K562 (cell line): ENCODE data around the gene ST3GAL3. TPM values are rescaled to one million over a fixed set of nuclear protein-coding genes. Genes with fewer than 3 reads are reported as not detected.

Source experiments
- BMI1 ChIP-seq: fragments of 150-350 bp; IDR thresholded peaks from 2 replicates; pipeline ENCODE4 v1.6.1; 2014; ENCODE audit warnings: low read length
- CBFB ChIP-seq: sonication (generic); formaldehyde crosslinking; IDR thresholded peaks from 2 replicates; pipeline ENCODE4 v1.4.0; 2020; ENCODE audit warnings: mild to moderate bottlenecking, missing genetic modification reagents
- COPS2 ChIP-seq: fragments of 450-650 bp; conservative IDR thresholded peaks from 2 replicates; pipeline ENCODE4 v1.6.1; 2016; ENCODE audit warnings: mild to moderate bottlenecking, moderate library complexity
- GATA2 ChIP-seq: sonication (generic); formaldehyde crosslinking; IDR thresholded peaks from 2 replicates; pipeline ENCODE4 v1.4.0; 2020; ENCODE audit warnings: mild to moderate bottlenecking, missing genetic modification reagents
- KLF10 ChIP-seq: fragments of 250-450 bp; sonication (Bioruptor Pico); IDR thresholded peaks from 2 replicates; pipeline ENCODE4 v1.6.1; 2021; ENCODE audit warnings: matching md5 sums
- L3MBTL2 ChIP-seq: fragments of 450-650 bp; IDR thresholded peaks from 2 replicates; pipeline ENCODE4 v1.6.1; 2016; ENCODE audit warnings: mild to moderate bottlenecking, moderate library complexity
- NR2F6 ChIP-seq: fragments of 450-650 bp; formaldehyde crosslinking; IDR thresholded peaks from 2 replicates; pipeline ENCODE4 v1.4.0; 2020; ENCODE audit warnings: mild to moderate bottlenecking
- POLR2H ChIP-seq: IDR thresholded peaks from 2 replicates; pipeline ENCODE4 v1.6.1; 2016; ENCODE audit warnings: missing genetic modification characterization, low read depth, mild to moderate bottlenecking, control low read depth, missing compliant biosample characterization, moderate library complexity
- RCOR1 ChIP-seq, 2 experiments: IDR thresholded peaks; 2 replicates each; pipeline ENCODE4 v1.6.1; 2012; ENCODE audit warnings: low read depth in 2 of 2, low read length in 2 of 2, borderline replicate concordance in 1 of 2, improper control_type of control experiment in 1 of 2
- TEAD4 ChIP-seq, 2 experiments: sonication (generic) in 1 of 2; formaldehyde crosslinking in 1 of 2; IDR thresholded peaks; 2 replicates each; pipeline versions ENCODE4 v1.6.1 to v1.8.0; 2012 to 2022; ENCODE audit warnings: borderline replicate concordance in 1 of 2, inconsistent platforms in 1 of 2, low read length in 1 of 2, mild to moderate bottlenecking in 1 of 2, missing genetic modification reagents in 1 of 2
- ZBTB17 ChIP-seq: fragments of 450-650 bp; formaldehyde crosslinking; IDR thresholded peaks from 2 replicates; pipeline ENCODE4 v1.4.0; 2020; ENCODE audit warnings: mild to moderate bottlenecking
- ZNF124 ChIP-seq: sonication (generic); formaldehyde crosslinking; IDR thresholded peaks from 2 replicates; pipeline ENCODE4 v1.8.1; 2022; ENCODE audit warnings: missing genetic modification reagents
- polyA plus RNA-seq, 8 experiments: library from polyadenylated mRNA; depleted of rRNA in 4 of 8; stranded (reverse) in 5 of 8; unstranded in 3 of 8; fragments of >200 nt; fragmentation: Nextera tagmentation in 2 of 8; fragmentation: Illumina TruSeq in 1 of 8; extraction: Ambion mirVana in 2 of 8; extraction: Trizol in 1 of 8; gene quantifications; 2 replicates each; pipeline versions ENCODE4 v1.2.1 to v1.2.3, GENCODE V29; 2011 to 2014; ENCODE audit warnings: inconsistent platforms in 1 of 8, missing spikeins in 1 of 8
- total RNA-seq, 7 experiments: library from RNA; depleted of rRNA in 6 of 7; stranded (reverse); fragments of >200 nt in 6 of 7; fragmentation: Illumina TruSeq in 2 of 7; extraction: Trizol in 2 of 7; gene quantifications; 2 replicates each; pipeline versions ENCODE4 v1.2.1 to v1.2.3, GENCODE V29; 2011 to 2021; ENCODE audit warnings: low replicate concordance in 1 of 7
- TF ChIP-seq, protein P1 (sequence below): fragments of 450-650 bp; conservative IDR thresholded peaks from 2 replicates; pipeline ENCODE4 v1.6.1; 2016; ENCODE audit warnings: missing genetic modification characterization, low read depth, mild to moderate bottlenecking, control low read depth, missing compliant biosample characterization
- TF ChIP-seq, protein P2 (sequence below): fragments of 450-650 bp; IDR thresholded peaks from 2 replicates; pipeline ENCODE4 v1.7.1; 2018; ENCODE audit warnings: mild to moderate bottlenecking, low read depth; ENCODE audit not compliant: partially characterized antibody
- TF ChIP-seq, protein P3 (sequence below): fragments of 200-400 bp; formaldehyde crosslinking; IDR thresholded peaks from 2 replicates; pipeline ENCODE4 v1.6.1; 2017; ENCODE audit warnings: mild to moderate bottlenecking, low read depth, low read length, moderate library complexity
- TF ChIP-seq, protein P4 (sequence below): fragments of 450-650 bp; IDR thresholded peaks from 2 replicates; pipeline ENCODE4 v1.6.1; 2016; ENCODE audit warnings: antibody characterized with exemption
- TF ChIP-seq, protein P5 (sequence below): fragments of 450-650 bp; conservative IDR thresholded peaks from 2 replicates; pipeline ENCODE4 v1.6.1; 2016; ENCODE audit warnings: missing genetic modification characterization, low read depth, mild to moderate bottlenecking, missing compliant biosample characterization, moderate library complexity

The ST3GAL3 gene
- total and polyA plus RNA-seq, 9 of the 15 experiments (the other 6 are each of a cell fraction or from before 2014, with no cell fraction given) = 1.2 to 18.9 (median 11.0) TPM

DNA sequence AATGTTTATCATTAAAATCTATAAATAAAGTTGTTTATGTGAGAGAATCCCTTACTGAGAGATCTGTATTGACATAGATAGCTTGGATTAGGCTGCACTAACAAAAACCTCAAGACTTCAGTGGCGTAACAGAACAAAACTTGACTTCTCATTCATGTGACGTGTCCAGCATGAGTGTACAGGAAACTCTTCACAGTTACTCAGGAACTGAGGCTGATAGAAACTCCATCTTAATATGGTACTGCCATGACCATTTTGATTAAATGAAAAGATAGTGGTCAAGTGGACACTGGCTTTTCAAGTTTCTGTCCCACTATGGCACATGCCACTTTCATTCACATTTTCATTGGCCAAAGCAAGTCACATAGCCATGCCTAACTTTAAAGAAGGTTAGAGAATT lies 3.7 kb downstream of the ST3GAL3 start (continued):
- TF ChIP-seq RCOR1 (IDR thresholded peaks at IDR 0.05; ENCODE audit: borderline replicate concordance in 1 of 2, low read depth in 2 of 2, low read length in 2 of 2) = no peak
- TF ChIP-seq, protein P1, sequence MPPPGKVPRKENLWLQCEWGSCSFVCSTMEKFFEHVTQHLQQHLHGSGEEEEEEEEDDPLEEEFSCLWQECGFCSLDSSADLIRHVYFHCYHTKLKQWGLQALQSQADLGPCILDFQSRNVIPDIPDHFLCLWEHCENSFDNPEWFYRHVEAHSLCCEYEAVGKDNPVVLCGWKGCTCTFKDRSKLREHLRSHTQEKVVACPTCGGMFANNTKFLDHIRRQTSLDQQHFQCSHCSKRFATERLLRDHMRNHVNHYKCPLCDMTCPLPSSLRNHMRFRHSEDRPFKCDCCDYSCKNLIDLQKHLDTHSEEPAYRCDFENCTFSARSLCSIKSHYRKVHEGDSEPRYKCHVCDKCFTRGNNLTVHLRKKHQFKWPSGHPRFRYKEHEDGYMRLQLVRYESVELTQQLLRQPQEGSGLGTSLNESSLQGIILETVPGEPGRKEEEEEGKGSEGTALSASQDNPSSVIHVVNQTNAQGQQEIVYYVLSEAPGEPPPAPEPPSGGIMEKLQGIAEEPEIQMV (tag) = no peak
- TF ChIP-seq POLR2H = no peak
- no peak for TF ChIP-seq L3MBTL2
- no peak for TF ChIP-seq COPS2
- no peak for TF ChIP-seq GATA2 (CRISPR knock-in tag)
- TF ChIP-seq, protein P2, sequence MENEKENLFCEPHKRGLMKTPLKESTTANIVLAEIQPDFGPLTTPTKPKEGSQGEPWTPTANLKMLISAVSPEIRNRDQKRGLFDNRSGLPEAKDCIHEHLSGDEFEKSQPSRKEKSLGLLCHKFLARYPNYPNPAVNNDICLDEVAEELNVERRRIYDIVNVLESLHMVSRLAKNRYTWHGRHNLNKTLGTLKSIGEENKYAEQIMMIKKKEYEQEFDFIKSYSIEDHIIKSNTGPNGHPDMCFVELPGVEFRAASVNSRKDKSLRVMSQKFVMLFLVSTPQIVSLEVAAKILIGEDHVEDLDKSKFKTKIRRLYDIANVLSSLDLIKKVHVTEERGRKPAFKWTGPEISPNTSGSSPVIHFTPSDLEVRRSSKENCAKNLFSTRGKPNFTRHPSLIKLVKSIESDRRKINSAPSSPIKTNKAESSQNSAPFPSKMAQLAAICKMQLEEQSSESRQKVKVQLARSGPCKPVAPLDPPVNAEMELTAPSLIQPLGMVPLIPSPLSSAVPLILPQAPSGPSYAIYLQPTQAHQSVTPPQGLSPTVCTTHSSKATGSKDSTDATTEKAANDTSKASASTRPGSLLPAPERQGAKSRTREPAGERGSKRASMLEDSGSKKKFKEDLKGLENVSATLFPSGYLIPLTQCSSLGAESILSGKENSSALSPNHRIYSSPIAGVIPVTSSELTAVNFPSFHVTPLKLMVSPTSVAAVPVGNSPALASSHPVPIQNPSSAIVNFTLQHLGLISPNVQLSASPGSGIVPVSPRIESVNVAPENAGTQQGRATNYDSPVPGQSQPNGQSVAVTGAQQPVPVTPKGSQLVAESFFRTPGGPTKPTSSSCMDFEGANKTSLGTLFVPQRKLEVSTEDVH = no peak
- TF ChIP-seq TEAD4 (IDR thresholded peaks at IDR 0.05; ENCODE audit: low read length) = no peak
- no peak for TF ChIP-seq TEAD4 (CRISPR knock-in tag; IDR thresholded peaks at IDR 0.05; ENCODE audit: borderline replicate concordance)
- TF ChIP-seq ZBTB17 (CRISPR knock-in tag) = 0 out of 2 replicates have a peak, but pooled peaks have one; percentile 20
- TF ChIP-seq, protein P3, sequence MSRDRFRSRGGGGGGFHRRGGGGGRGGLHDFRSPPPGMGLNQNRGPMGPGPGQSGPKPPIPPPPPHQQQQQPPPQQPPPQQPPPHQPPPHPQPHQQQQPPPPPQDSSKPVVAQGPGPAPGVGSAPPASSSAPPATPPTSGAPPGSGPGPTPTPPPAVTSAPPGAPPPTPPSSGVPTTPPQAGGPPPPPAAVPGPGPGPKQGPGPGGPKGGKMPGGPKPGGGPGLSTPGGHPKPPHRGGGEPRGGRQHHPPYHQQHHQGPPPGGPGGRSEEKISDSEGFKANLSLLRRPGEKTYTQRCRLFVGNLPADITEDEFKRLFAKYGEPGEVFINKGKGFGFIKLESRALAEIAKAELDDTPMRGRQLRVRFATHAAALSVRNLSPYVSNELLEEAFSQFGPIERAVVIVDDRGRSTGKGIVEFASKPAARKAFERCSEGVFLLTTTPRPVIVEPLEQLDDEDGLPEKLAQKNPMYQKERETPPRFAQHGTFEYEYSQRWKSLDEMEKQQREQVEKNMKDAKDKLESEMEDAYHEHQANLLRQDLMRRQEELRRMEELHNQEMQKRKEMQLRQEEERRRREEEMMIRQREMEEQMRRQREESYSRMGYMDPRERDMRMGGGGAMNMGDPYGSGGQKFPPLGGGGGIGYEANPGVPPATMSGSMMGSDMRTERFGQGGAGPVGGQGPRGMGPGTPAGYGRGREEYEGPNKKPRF = no peak
- no peak for TF ChIP-seq CBFB (CRISPR knock-in tag)
- TF ChIP-seq NR2F6 (CRISPR knock-in tag) = no peak
- TF ChIP-seq ZNF124 (CRISPR knock-in tag) = no peak
- no peak for TF ChIP-seq BMI1
- TF ChIP-seq KLF10 (CRISPR knock-in tag) = no peak
- TF ChIP-seq, protein P4, sequence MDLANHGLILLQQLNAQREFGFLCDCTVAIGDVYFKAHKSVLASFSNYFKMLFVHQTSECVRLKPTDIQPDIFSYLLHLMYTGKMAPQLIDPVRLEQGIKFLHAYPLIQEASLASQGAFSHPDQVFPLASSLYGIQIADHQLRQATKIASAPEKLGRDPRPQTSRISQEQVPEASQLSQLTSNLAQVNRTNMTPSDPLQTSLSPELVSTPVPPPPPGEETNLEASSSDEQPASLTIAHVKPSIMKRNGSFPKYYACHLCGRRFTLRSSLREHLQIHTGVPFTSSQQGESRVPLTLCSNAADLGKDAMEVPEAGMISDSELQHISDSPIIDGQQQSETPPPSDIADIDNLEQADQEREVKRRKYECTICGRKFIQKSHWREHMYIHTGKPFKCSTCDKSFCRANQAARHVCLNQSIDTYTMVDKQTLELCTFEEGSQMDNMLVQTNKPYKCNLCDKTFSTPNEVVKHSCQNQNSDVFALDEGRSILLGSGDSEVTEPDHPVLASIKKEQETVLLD = no peak
- TF ChIP-seq, protein P5, sequence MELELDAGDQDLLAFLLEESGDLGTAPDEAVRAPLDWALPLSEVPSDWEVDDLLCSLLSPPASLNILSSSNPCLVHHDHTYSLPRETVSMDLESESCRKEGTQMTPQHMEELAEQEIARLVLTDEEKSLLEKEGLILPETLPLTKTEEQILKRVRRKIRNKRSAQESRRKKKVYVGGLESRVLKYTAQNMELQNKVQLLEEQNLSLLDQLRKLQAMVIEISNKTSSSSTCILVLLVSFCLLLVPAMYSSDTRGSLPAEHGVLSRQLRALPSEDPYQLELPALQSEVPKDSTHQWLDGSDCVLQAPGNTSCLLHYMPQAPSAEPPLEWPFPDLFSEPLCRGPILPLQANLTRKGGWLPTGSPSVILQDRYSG = no peak
